Natural killer cell (primary cell): ENCODE measurements around the gene GPC1. TPM values are rescaled to one million over a fixed set of nuclear protein-coding genes. Genes with fewer than 3 reads are reported as not detected.

Experiments
- ATAC-seq, 3 donors: fragments of 150-1000 bp in 2 of 3; fragments of 200-7000 bp in 1 of 3; cut with Tn5 transposase; 1 replicate in 1 of 3; 2 replicates in 2 of 3; pipeline ENCODE4 v1.10.0; 2021; ENCODE audit warnings: mild to moderate bottlenecking in 2 of 3, moderate library complexity in 2 of 3
- DNase-seq, 2 donors: peaks; one replicate each; pipeline versions ENCODE4 v3.0.0 to v3.0.0-alpha.2; 2013 to 2021; ENCODE audit warnings: mixed read lengths in 1 of 2
- H3K27ac ChIP-seq: one replicate; pipeline ENCODE4 v1.5.1; 2013; ENCODE audit warnings: mild to moderate bottlenecking, low read length
- H3K27me3 ChIP-seq: one replicate; pipeline ENCODE4 v1.6.1; 2013; ENCODE audit warnings: low read length; ENCODE audit not compliant: control insufficient read depth, insufficient read depth
- H3K36me3 ChIP-seq: one replicate; pipeline ENCODE4 v1.6.1; 2013; ENCODE audit warnings: low read length; ENCODE audit not compliant: control insufficient read depth, insufficient read depth
- H3K4me1 ChIP-seq: one replicate; pipeline ENCODE4 v1.6.1; 2013; ENCODE audit warnings: low read length; ENCODE audit not compliant: control insufficient read depth, insufficient read depth
- H3K4me3 ChIP-seq: one replicate; pipeline ENCODE4 v1.5.1; 2013; ENCODE audit warnings: low read length
- H3K9me3 ChIP-seq: one replicate; pipeline ENCODE4 v1.6.1; 2013; ENCODE audit warnings: low read length; ENCODE audit not compliant: control insufficient read depth, insufficient read depth
- H3K27ac Mint-ChIP-seq, 2 donors: one replicate each; pipeline ENCODE4 v1.8.0; 2022; ENCODE audit warnings: mild to moderate bottlenecking in 2 of 2, mixed read lengths in 2 of 2, moderate library complexity in 1 of 2
- H3K27me3 Mint-ChIP-seq, 2 donors: one replicate each; pipeline ENCODE4 v1.8.0; 2022; ENCODE audit warnings: low read depth in 2 of 2, mixed read lengths in 2 of 2
- H3K36me3 Mint-ChIP-seq: one replicate; pipeline ENCODE4 v1.8.0; 2022; ENCODE audit warnings: mixed read lengths
- H3K4me1 Mint-ChIP-seq, 2 donors: one replicate each; pipeline ENCODE4 v1.8.0; 2022; ENCODE audit warnings: mixed read lengths in 2 of 2
- H3K4me3 Mint-ChIP-seq: one replicate; pipeline ENCODE4 v1.8.0; 2022; ENCODE audit warnings: mild to moderate bottlenecking, moderate library complexity, mixed read lengths
- H3K9me3 Mint-ChIP-seq, 2 donors: one replicate each; pipeline ENCODE4 v1.8.0; 2022; ENCODE audit warnings: mixed read lengths in 2 of 2
- WGBS: methylation state at CpG from one replicate; pipeline ENCODE4 v1.1.7; 2013; ENCODE audit warnings: missing lambda C conversion rate; ENCODE audit not compliant: insufficient coverage; 5-methylcytosine and 5-hydroxymethylcytosine counted together
- intact Hi-C: fragments of 100-400 bp; cut with micrococcal nuclease; formaldehyde crosslinking; loops from one replicate; pipeline ENCODE4 v1.14.2; 2022
- total RNA-seq, 4 donors: library from RNA; stranded (reverse); fragments of 120-200 nt in 1 of 4; gene quantifications; one replicate each; pipeline versions ENCODE4 v1.2.3 to v1.2.4, GENCODE V29; 2013 to 2022
- TF ChIP-seq, protein P1 (sequence below): fragments of 200-600 bp; IDR thresholded peaks from one replicate; pipeline ENCODE4 v1.8.0; 2022; ENCODE audit warnings: antibody characterized with exemption

The GPC1 gene
- total RNA-seq, 3 donors from 2014 or later (not counting 1 experiment from before 2014, with no cell fraction given): 0.79 to 1.4 (median 0.94) TPM

DNA sequence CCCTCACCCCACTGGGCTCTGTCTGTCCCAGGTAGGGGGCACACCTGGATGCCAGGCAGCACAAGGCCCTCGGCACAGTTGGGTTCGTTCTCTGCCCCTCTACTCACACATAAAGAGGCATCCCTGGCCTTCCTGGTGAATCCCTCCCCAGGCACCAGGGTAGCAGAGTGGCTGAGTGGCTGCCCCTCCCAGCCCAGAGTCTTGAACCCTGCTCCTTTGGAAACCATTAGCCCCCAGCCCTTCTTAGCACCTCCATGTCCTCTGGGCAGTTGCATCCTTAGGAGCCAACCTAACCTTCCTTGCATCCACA is 2.0 kb downstream of the GPC1 start:
- no peak overlapping the region for H3K27ac Mint-ChIP-seq
- peaks cover 10 to 16% of the 10 kb centered on the region in 2 donors for H3K27me3 Mint-ChIP-seq
- H3K9me3 ChIP-seq: no peaks in the 10 kb centered on the region
- no peak for ATAC-seq
- TF ChIP-seq, protein P1, sequence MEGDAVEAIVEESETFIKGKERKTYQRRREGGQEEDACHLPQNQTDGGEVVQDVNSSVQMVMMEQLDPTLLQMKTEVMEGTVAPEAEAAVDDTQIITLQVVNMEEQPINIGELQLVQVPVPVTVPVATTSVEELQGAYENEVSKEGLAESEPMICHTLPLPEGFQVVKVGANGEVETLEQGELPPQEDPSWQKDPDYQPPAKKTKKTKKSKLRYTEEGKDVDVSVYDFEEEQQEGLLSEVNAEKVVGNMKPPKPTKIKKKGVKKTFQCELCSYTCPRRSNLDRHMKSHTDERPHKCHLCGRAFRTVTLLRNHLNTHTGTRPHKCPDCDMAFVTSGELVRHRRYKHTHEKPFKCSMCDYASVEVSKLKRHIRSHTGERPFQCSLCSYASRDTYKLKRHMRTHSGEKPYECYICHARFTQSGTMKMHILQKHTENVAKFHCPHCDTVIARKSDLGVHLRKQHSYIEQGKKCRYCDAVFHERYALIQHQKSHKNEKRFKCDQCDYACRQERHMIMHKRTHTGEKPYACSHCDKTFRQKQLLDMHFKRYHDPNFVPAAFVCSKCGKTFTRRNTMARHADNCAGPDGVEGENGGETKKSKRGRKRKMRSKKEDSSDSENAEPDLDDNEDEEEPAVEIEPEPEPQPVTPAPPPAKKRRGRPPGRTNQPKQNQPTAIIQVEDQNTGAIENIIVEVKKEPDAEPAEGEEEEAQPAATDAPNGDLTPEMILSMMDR: no peak
- H3K4me3 Mint-ChIP-seq: no peak overlapping the region
- H3K4me1 Mint-ChIP-seq: peaks cover 0 to 13% of the 10 kb centered on the region in 2 donors
- intact Hi-C loops: loop anchor here (5.0 kb wide), 1 partner anchor 285 kb away; no protein-coding TSS in a partner anchor
- no peak overlapping the region for H3K27ac ChIP-seq
- H3K36me3 ChIP-seq: no peaks in the 10 kb centered on the region
- H3K9me3 Mint-ChIP-seq: no peaks in the 10 kb centered on the region
- no peaks in the 10 kb centered on the region for H3K36me3 Mint-ChIP-seq
- WGBS: 90% methylated on average over 2 of the region's 2 CpGs
- no peak for DNase-seq
- H3K4me3 ChIP-seq: no peak overlapping the region
- H3K4me1 ChIP-seq: peaks cover 17% of the 10 kb centered on the region
- peaks cover 21% of the 10 kb centered on the region for H3K27me3 ChIP-seq

DNA sequence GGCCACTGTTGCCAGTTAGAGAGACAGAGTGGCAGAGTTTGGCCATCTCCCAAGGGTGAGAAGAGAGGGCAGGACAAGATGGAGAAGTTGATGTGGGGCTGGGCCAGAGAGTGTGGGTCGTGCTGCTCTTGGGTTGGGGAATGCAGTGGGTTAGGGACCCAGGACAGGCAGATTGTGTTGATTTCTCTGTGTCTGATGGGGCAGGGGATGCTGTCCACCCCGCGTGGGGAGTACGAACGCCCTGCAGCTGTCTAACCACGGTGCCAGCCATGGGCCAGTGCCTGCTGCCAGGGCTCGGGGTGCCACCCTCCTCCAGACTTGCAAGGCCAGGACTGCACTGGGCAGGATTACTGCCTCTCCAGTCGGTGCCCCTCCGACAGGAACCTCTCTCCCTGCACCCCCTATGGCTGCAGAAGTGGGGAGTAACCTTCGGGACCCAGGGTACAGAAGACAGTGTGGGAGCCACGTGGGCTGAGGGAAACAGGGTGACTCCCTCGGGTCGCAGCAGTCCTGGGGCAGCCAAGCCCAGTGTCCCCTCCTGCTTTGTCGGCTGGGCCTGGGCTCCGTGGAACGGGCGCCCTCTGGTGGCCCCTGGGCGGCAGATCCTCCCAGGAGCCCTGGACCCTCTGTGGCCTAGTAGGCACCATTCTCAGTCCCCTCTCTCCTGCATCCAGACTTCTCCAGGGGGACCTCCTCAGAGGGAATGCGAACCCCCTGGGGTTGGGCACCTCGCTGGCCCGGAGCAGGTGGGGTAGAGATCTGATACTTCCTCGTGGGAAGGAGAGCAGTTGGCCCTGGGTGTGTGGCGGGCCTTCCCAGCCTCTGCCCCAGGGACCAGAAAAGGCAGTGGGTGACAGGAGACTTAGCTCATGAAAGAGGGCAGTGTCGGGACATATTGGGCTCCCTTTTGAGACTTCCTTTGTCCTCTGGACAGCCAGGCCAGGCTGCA is 2.7 kb downstream of the GPC1 start:
- DNase-seq: peak; percentile 66 to 83
- intact Hi-C loops: loop anchor here (5.0 kb wide), 1 partner anchor 286 kb away; no protein-coding TSS in a partner anchor
- Histone ChIP-seq H3K36me3 (no peaks in the 10 kb centered on the region), H3K27ac (no peak overlapping the region), H3K9me3 (no peaks in the 10 kb centered on the region), H3K4me1 (peaks cover 17% of the 10 kb centered on the region), H3K27me3 (peaks cover 21% of the 10 kb centered on the region), H3K4me3 (no peak overlapping the region)
- 31% methylated on average over 24 of the region's 24 CpGs for WGBS
- TF ChIP-seq, protein P1: peak; percentile 97
- peak; percentile 52 to 57 (median 56) for ATAC-seq
- Mint-ChIP-seq H3K9me3 (no peaks in the 10 kb centered on the region), H3K4me1 (peaks cover 0 to 13% of the 10 kb centered on the region in 2 donors), H3K36me3 (no peaks in the 10 kb centered on the region), H3K4me3 (no peak overlapping the region), H3K27me3 (peaks cover 8 to 12% of the 10 kb centered on the region in 2 donors), H3K27ac (no peak overlapping the region)

DNA sequence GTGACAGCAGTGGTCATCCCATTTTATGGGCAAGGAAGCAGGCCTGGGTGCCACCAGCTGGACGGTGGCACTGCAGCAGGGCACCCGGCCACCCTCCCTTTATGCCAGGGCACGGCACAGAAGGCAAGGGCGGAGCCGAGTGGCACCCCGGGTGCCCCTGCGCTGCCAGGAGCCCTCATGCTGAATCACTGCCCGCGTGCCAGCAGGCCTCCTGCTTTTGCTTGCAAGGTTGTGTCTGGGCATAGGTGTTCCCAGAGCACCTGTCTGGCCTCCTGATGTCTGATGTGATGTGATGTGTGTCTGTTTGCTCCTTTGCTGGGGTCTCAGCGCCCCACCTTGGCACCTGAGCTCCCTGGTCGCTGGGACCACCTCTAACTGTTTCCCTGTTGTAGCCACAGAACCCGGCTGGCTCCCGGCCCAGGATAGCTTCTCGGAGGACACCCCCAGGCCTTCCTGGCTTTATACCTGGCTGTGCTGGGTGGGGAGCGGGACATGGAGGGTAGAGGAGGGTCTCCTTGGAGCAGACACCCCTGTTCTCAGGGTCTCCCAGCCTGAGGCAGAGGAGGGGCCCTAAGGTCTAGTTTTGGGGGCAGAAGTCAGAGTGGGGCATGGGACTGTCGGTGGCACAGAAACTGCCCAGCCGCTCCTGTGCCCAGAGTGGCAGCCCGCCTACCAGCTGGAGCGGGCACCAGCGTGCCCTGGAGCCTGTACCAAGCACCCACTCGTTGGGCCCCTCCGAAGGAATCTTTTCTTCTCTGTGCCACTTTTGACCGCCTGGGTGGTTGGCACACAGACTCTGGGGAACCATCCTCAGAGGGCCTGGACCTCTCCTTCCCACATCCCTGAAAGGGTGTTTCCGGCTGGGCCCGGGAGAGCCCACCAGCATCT is 3.6 kb downstream of the GPC1 start:
- peaks cover 0 to 13% of the 10 kb centered on the region in 2 donors for H3K4me1 Mint-ChIP-seq
- H3K4me3 Mint-ChIP-seq: no peak overlapping the region
- H3K4me3 ChIP-seq: no peak overlapping the region
- peaks cover 4 to 8% of the 10 kb centered on the region in 2 donors for H3K27me3 Mint-ChIP-seq
- TF ChIP-seq, protein P1: no peak
- H3K27ac Mint-ChIP-seq: no peak overlapping the region
- no peaks in the 10 kb centered on the region for H3K9me3 Mint-ChIP-seq
- intact Hi-C loops: loop anchor here (5.0 kb wide), 1 partner anchor 287 kb away; no protein-coding TSS in a partner anchor
- H3K36me3 ChIP-seq: no peaks in the 10 kb centered on the region
- ATAC-seq (no peak), DNase-seq (no peak)
- H3K36me3 Mint-ChIP-seq: no peaks in the 10 kb centered on the region
- H3K27ac ChIP-seq: no peak overlapping the region
- H3K4me1 ChIP-seq: peaks cover 17% of the 10 kb centered on the region
- 85% methylated on average over 25 of the region's 25 CpGs for WGBS
- peaks cover 21% of the 10 kb centered on the region for H3K27me3 ChIP-seq
- H3K9me3 ChIP-seq: no peaks in the 10 kb centered on the region
